Activated T-cell treated with anti-CD3 and anti-CD28 coated beads for 48 hours (primary cell): Measurements from ENCODE around the gene POLR2E.

Source experiments
- DNase-seq: peaks from one replicate; pipeline ENCODE4 v3.0.0-alpha.2; 2020; ENCODE audit warnings: low read depth

The POLR2E gene

DNA sequence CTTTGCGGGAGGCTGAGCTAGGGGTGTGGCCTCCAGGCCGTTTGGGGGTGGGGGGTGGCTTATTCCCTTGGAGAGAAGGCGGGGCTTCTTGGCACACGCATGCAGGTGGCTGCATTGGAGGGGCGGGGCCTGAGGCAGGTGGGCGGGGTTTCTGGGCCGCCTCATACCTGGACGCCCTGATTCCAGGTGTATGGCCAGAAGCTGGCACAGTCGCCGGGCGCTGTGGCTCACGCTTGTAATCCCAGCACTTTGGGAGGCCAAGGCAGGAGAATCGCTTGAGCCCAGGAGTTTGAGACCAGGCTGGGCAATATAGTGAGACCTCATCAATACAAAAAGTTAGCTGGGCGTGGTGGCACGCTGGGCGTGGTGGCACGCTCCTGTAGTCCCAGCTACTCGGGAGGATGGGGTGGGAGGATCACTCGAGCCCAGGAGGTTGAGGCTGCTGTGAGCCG is 47.5 kb downstream of the POLR2E start:
- no peak for DNase-seq

- DNase-seq, result no peak
These were observed 48.1 kb downstream of the POLR2E start for GRCh38 chr19:1046836-1047695.

DNA sequence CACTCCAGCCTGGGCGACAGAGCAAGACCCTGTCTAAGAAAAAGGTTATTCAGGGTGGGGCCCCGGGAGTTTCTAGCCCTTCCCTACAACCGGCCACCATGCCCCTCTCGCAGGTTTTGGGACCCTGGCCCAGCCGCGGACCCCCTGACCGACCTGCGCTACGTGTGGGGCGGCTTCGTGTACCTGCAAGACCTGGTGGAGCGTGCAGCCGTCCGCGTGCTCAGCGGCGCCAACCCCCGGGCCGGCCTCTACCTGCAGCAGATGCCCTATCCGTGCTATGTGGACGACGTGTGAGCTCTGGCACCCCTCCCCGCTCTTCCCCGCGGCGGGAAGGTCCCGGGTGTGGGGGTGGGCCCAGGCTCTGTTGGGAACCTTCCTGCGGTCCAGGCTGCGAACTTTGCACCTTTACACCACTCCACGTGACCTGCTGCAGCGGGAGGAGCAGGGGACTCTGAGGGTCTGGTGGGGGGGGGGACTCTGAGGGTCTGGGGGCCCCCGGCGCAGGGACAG is 49.0 kb downstream of the POLR2E start:
- DNase-seq, result no peak

- peak; percentile 77 for DNase-seq
These were observed 50.0 kb downstream of the POLR2E start for GRCh38 chr19:1045247-1045603.

DNA sequence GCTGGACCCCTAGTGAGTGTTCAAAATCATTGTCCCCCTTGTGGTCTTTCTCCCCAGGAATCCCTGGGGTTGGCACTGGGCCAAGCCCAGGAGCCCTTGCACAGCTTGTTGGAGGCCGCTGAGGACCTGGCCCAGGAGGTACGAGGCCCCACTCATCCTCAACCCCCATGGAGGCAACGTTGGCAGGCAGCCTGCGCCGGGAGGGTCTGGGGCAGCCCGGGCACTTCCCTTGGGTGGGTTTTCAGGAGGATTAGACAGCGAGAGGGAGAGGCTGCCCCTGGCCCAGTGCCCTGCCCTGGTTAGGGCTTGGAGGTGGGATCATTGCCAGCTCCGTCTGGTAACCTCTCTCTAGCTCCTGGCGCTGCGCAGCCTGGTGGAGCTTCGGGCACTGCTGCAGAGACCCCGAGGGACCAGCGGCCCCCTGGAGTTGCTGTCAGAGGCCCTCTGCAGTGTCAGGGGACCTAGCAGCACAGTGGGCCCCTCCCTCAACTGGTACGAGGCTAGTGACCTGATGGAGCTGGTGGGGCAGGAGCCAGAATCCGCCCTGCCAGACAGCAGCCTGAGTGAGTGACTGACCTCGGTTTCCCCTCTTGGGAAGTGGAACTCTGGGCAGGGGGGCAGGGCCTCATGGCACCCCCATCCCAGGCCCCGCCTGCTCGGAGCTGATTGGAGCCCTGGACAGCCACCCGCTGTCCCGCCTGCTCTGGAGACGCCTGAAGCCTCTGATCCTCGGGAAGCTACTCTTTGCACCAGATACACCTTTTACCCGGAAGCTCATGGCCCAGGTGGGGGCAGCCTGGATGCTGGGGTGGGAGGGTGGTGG is 52.3 kb downstream of the POLR2E start:
- DNase-seq, result no peak

GRCh38 chr19:1041835-1042685 is 53.1 kb downstream of the POLR2E start:
- DNase-seq, result no peak

- no peak for DNase-seq
These were observed 53.8 kb downstream of the POLR2E start for GRCh38 chr19:1041272-1041834.

DNA sequence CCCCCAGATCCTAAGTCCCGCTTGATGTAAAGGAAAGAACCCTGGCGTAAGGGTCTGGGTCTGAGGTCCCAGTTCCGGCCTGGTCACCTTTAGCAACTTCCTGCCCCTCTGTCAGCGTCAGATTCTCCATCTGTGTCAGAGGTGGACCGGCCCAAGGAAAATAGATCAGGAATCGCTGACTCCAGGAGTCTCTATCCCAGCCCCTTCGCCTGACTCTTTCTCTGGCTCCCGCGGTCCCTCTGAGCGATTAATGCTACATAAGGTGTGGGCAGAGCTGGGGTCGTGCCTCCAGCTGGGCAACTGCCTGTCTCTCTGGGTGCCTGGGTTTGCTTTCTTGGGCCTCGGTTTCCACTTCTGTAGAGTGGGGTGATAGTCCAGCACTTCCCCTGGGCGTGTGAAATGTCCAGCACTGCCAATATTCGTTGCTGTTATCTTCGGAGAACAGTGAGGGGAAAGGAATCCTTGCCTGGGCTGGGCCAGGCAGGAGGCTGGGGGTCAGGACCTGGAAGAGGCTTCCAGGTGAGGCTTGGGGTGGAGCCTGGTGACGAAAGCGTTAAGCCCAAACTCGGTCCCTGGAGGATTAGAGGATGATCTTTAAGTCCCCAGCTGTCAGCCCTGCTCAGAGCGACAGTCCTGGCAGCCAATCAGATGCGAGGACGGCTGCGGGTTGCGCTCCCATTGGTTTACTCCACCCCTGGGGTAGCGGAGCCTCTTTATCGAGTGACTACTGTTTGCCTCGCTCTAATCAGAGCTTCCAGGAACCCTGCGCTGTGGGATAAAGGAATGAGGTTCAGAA is 54.5 kb downstream of the POLR2E start:
- DNase-seq, result peak; percentile 88

DNA sequence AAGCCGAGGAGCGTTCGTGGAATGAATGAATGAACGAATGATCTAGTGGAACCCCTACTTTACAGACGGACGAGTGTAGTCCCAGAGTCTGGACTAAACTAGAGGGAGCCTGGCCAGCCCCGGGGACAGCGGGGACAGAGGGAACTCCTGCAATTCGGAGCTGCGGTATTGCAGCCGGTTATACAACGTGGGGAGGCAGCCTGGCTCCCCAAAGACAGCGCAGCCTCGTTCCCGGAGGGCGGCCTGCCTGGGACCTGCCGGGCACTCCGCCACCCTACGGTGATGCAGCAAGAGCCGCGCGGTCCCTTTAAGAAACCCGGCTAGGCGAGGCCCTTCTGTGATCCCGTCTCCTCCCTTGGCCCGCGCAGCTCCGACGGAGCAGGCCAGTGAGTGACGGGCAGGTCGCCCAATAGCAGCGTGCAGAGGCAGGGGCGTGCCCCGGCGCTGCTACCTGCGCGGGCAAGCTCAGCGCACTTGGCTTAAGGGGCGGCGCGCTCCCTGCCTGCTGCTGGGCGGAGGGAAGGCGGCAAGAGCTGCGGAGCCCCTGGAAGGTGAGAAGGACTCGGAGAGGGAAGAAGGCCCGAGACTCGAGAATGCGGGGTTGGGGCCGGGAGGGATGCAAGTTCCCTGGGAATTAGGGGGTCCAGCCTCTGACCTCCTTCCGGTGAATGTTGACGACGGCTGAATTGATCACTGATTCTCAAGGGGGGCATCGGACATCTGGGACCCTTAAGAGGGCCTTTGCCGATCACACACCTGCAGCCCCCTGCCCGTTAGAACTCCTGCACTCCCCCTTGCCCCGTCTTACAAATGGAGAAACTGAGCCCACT is 55.3 kb downstream of the POLR2E start, which contains the start of gene ABCA7:
Gene ABCA7, plus strand, starts transcription at position 462 of the 830 bp plus-strand sequence. CDS start 1,255 bp downstream, outside the sequence.
- DNase-seq, result peak; percentile 100

DNA sequence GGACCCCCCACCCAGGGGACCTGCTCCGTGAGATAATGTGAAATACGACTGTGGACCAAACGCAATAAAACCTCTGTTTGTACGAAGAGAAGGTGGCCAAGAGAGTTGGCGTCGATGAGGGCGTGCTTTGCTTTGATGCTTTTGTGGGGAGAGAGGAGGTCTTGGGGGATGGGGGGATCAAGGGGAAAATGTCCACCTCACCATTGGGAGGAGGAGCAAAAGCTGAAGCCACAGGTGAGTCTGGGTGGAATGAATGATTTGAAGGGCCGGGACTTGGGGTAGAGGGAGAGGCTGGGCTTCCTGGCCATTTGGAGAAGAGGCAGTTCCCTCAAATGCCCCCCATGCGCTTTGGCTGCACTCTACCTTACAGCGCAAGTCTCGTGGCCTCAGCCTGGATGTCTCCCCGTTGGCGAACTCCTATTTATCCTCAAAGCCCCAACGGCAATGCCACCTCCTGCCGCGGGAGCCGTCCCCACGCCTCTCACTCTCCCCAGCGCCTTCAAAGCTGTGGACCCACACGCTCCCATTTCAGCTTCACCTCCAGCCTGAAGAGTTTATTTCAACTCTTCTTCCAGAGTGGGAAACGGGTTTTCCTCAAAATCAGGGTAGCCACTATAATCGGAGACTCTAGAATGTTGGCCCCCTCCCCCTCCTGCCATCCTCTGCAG is 56.1 kb downstream of the POLR2E start:
- no peak for DNase-seq

DNA sequence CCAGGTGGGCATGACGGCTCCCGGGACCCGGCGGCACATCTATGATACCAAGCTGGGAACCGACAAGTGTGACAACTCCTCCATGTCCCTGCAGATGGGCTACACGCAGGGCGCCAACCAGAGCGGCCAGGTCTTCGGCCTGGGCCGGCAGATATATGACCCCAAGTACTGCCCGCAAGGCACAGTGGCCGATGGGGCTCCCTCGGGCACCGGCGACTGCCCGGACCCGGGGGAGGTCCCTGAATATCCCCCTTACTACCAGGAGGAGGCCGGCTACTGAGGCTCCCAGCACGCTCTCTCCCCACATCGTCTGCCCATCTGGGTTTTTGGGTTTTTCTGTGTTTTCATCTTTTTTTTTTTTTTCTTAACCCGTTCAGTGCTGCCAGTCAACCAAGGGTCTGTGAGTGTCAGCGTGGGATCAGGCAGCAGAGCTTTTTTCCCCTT is 57.5 kb downstream of the POLR2E start:
- no peak for DNase-seq
